Activated CD8-positive, alpha-beta T cell treated with anti-CD3 and anti-CD28 coated beads, Interleukin-2, amount 10 ng/mL, durations not matched to agents 7 days and 5 days (primary cell): ENCODE data around the gene FAF1. TPM values are rescaled to one million over a fixed set of nuclear protein-coding genes. Genes with fewer than 3 reads are reported as not detected.

Experiments
- ATAC-seq: fragments of 150-1000 bp; cut with Tn5 transposase; one replicate; pipeline ENCODE4 v1.10.0; 2021; ENCODE audit warnings: moderate library complexity
- CTCF ChIA-PET: fragments of 350-600 bp; sonication (Branson Sonifier 250); formaldehyde crosslinking; loops from one replicate; lab custom pipeline; 2021; ENCODE audit warnings: antibody characterized with exemption; lab: Charles Lee
- POLR2A ChIA-PET: fragments of 350-600 bp; sonication (Branson Sonifier 250); formaldehyde crosslinking; loops from one replicate; lab custom pipeline; 2021; ENCODE audit warnings: antibody characterized with exemption; lab: Charles Lee
- DNase-seq: peaks from one replicate; pipeline ENCODE4 v3.0.0-alpha.2; 2020
- H3K27ac Mint-ChIP-seq: one replicate; pipeline ENCODE4 v1.8.0; 2021; ENCODE audit warnings: mild to moderate bottlenecking, mixed read lengths
- H3K27me3 Mint-ChIP-seq: one replicate; pipeline ENCODE4 v1.8.0; 2021; ENCODE audit warnings: low read depth, mixed read lengths
- H3K36me3 Mint-ChIP-seq: one replicate; pipeline ENCODE4 v1.8.0; 2021; ENCODE audit warnings: low read depth, mixed read lengths
- H3K4me1 Mint-ChIP-seq: one replicate; pipeline ENCODE4 v1.8.0; 2021; ENCODE audit warnings: low read depth, mixed read lengths
- H3K4me3 Mint-ChIP-seq: one replicate; pipeline ENCODE4 v1.8.0; 2021; ENCODE audit warnings: mild to moderate bottlenecking, mixed read lengths
- H3K9me3 Mint-ChIP-seq: one replicate; pipeline ENCODE4 v1.8.0; 2022; ENCODE audit warnings: mixed read lengths; ENCODE audit not compliant: insufficient read depth
- total RNA-seq, 2 experiments: library from RNA; stranded (reverse); gene quantifications; one replicate each; pipeline ENCODE4 v1.2.3, GENCODE V29; 2021

FAF1 gene
- total RNA-seq, 2 experiments from 2014 or later: 95.6 to 104 TPM

GRCh38 chr1:50820545-50820944 lies 139.5 kb downstream of the FAF1 start:
- no peaks in the 10 kb centered on the region for H3K4me1 Mint-ChIP-seq
- no peaks in the 10 kb centered on the region for H3K27me3 Mint-ChIP-seq
- H3K4me3 Mint-ChIP-seq: no peak overlapping the region
- no peak overlapping the region for H3K27ac Mint-ChIP-seq
- H3K36me3 Mint-ChIP-seq: peaks cover 8% of the 10 kb centered on the region
- ATAC-seq (no peak), DNase-seq (no peak)
- ChIA-PET CTCF (no interaction called here), POLR2A (no interaction called here)
- H3K9me3 Mint-ChIP-seq: peaks cover 7% of the 10 kb centered on the region

- POLR2A ChIA-PET: no interaction called here
- CTCF ChIA-PET: no interaction called here
- no peak overlapping the region for H3K4me3 Mint-ChIP-seq
These were observed 147.7 kb downstream of the FAF1 start for GRCh38 chr1:50812346-50812745.

GRCh38 chr1:50808296-50808695 lies 151.8 kb downstream of the FAF1 start:
- Mint-ChIP-seq H3K9me3 (peaks cover 20% of the 10 kb centered on the region), H3K27ac (no peak overlapping the region), H3K4me1 (no peaks in the 10 kb centered on the region), H3K27me3 (no peaks in the 10 kb centered on the region), H3K36me3 (peaks cover 28% of the 10 kb centered on the region), H3K4me3 (no peak overlapping the region)
- DNase-seq (no peak), ATAC-seq (no peak)
- POLR2A ChIA-PET: no interaction called here
- CTCF ChIA-PET: no interaction called here

More at GRCh38 chr1:50812346-50812745, 147.7 kb downstream of the FAF1 start:
- Mint-ChIP-seq H3K36me3 (peaks cover 25% of the 10 kb centered on the region), H3K27ac (no peak overlapping the region), H3K27me3 (no peaks in the 10 kb centered on the region), H3K9me3 (peaks cover 19% of the 10 kb centered on the region), H3K4me1 (no peaks in the 10 kb centered on the region)
- ATAC-seq (no peak), DNase-seq (no peak)

- H3K36me3 Mint-ChIP-seq: peaks cover 11% of the 10 kb centered on the region
- DNase-seq (no peak), ATAC-seq (no peak)
- CTCF ChIA-PET: no interaction called here
- no peak overlapping the region for H3K4me3 Mint-ChIP-seq
- POLR2A ChIA-PET: no interaction called here
- H3K9me3 Mint-ChIP-seq: no peaks in the 10 kb centered on the region
- no peaks in the 10 kb centered on the region for H3K27me3 Mint-ChIP-seq
- H3K27ac Mint-ChIP-seq: no peak overlapping the region
- peaks cover 7% of the 10 kb centered on the region for H3K4me1 Mint-ChIP-seq
These were observed 163.8 kb downstream of the FAF1 start for GRCh38 chr1:50796272-50796671.

GRCh38 chr1:50793521-50793920 lies 166.5 kb downstream of the FAF1 start:
- CTCF ChIA-PET: no interaction called here
- POLR2A ChIA-PET: no interaction called here
- H3K27me3 Mint-ChIP-seq: no peaks in the 10 kb centered on the region
- peaks cover 7% of the 10 kb centered on the region for H3K4me1 Mint-ChIP-seq
- DNase-seq (no peak), ATAC-seq (no peak)
- peaks cover 8% of the 10 kb centered on the region for H3K36me3 Mint-ChIP-seq
- H3K4me3 Mint-ChIP-seq: no peak overlapping the region
- no peak overlapping the region for H3K27ac Mint-ChIP-seq
- H3K9me3 Mint-ChIP-seq: no peaks in the 10 kb centered on the region

- Mint-ChIP-seq H3K9me3 (no peaks in the 10 kb centered on the region), H3K36me3 (peaks cover 24% of the 10 kb centered on the region), H3K4me1 (peaks cover 7% of the 10 kb centered on the region), H3K4me3 (no peak overlapping the region), H3K27me3 (no peaks in the 10 kb centered on the region), H3K27ac (no peak overlapping the region)
- POLR2A ChIA-PET: no interaction called here
- no peak for ATAC-seq
- no peak for DNase-seq
- CTCF ChIA-PET: interaction anchor here (2.1 kb wide), 1 partner anchor 12 kb away, joined by 8 read pairs; no protein-coding TSS in a partner anchor
These were observed 172.8 kb downstream of the FAF1 start for GRCh38 chr1:50787266-50787665.

- ChIA-PET POLR2A (no interaction called here), CTCF (interaction anchor here (2.6 kb wide), 1 partner anchor 8 kb away, joined by 18 read pairs; no protein-coding TSS in a partner anchor)
- H3K36me3 Mint-ChIP-seq: peaks cover 39% of the 10 kb centered on the region
- H3K4me3 Mint-ChIP-seq: no peak overlapping the region
- no peak overlapping the region for H3K27ac Mint-ChIP-seq
- no peaks in the 10 kb centered on the region for H3K27me3 Mint-ChIP-seq
- DNase-seq (no peak), ATAC-seq (no peak)
- H3K4me1 Mint-ChIP-seq: peaks cover 9% of the 10 kb centered on the region
- H3K9me3 Mint-ChIP-seq: no peaks in the 10 kb centered on the region
These were observed 176.8 kb downstream of the FAF1 start for GRCh38 chr1:50783286-50783685.

- Mint-ChIP-seq H3K36me3 (peaks cover 30% of the 10 kb centered on the region), H3K4me3 (no peak overlapping the region), H3K4me1 (peaks cover 9% of the 10 kb centered on the region), H3K9me3 (no peaks in the 10 kb centered on the region), H3K27ac (no peak overlapping the region), H3K27me3 (no peaks in the 10 kb centered on the region)
- CTCF ChIA-PET: interaction anchor here (1.5 kb wide), 1 partner anchor 93 kb away, joined by 7 read pairs; no protein-coding TSS in a partner anchor
- DNase-seq (no peak), ATAC-seq (no peak)
- POLR2A ChIA-PET: no interaction called here
These were observed 179.3 kb downstream of the FAF1 start for GRCh38 chr1:50780797-50781196.

GRCh38 chr1:50779801-50780200 lies 180.3 kb downstream of the FAF1 start:
- DNase-seq (no peak), ATAC-seq (no peak)
- Mint-ChIP-seq H3K9me3 (no peaks in the 10 kb centered on the region), H3K36me3 (peaks cover 25% of the 10 kb centered on the region), H3K27me3 (no peaks in the 10 kb centered on the region), H3K4me3 (no peak overlapping the region), H3K27ac (no peak overlapping the region), H3K4me1 (peaks cover 9% of the 10 kb centered on the region)
- ChIA-PET POLR2A (no interaction called here), CTCF (interaction anchor here (0.5 to 1.5 kb wide), 3 partner anchors 9 to 517 kb away, joined by 3 to 7 read pairs (median 4); no protein-coding TSS in a partner anchor)

GRCh38 chr1:50775740-50776139 lies 184.3 kb downstream of the FAF1 start:
- peaks cover 15% of the 10 kb centered on the region for H3K36me3 Mint-ChIP-seq
- no peak for ATAC-seq
- POLR2A ChIA-PET: no interaction called here

GRCh38 chr1:50774759-50775351 lies 185.2 kb downstream of the FAF1 start:
- Mint-ChIP-seq H3K27ac (no peak overlapping the region), H3K4me1 (no peaks in the 10 kb centered on the region), H3K9me3 (no peaks in the 10 kb centered on the region), H3K36me3 (peaks cover 6% of the 10 kb centered on the region), H3K27me3 (no peaks in the 10 kb centered on the region), H3K4me3 (no peak overlapping the region)
- ChIA-PET CTCF (interaction anchor here (0.6 to 3.6 kb wide), 31 partner anchors 8 to 545 kb away, joined by 3 to 94 read pairs (median 4); partner anchors contain the start of genes FAF1 and RNF11), POLR2A (interaction anchor here (1.1 kb wide), 1 partner anchor 195 kb away, joined by 3 read pairs; the partner anchor contains the start of gene CDKN2C)
- ATAC-seq (peak; percentile 58), DNase-seq (no peak)

More at GRCh38 chr1:50775740-50776139, 184.3 kb downstream of the FAF1 start:
- H3K27me3 Mint-ChIP-seq: no peaks in the 10 kb centered on the region
- DNase-seq: no peak
- no peak overlapping the region for H3K27ac Mint-ChIP-seq
- CTCF ChIA-PET: interaction anchor here (0.9 to 3.6 kb wide), 12 partner anchors 8 to 544 kb away, joined by 3 to 94 read pairs (median 6); partner anchors contain the start of gene RNF11
- H3K9me3 Mint-ChIP-seq: no peaks in the 10 kb centered on the region
- H3K4me1 Mint-ChIP-seq: peaks cover 2% of the 10 kb centered on the region
- H3K4me3 Mint-ChIP-seq: no peak overlapping the region

GRCh38 chr1:50766688-50767087 lies 193.4 kb downstream of the FAF1 start:
- Mint-ChIP-seq H3K27ac (no peak overlapping the region), H3K27me3 (no peaks in the 10 kb centered on the region), H3K4me1 (peaks cover 18% of the 10 kb centered on the region), H3K36me3 (peaks cover 19% of the 10 kb centered on the region), H3K4me3 (no peak overlapping the region), H3K9me3 (no peaks in the 10 kb centered on the region)
- CTCF ChIA-PET: interaction anchor here (1.2 to 1.7 kb wide), 2 partner anchors 8 to 163 kb away, joined by 4 read pairs; no protein-coding TSS in a partner anchor
- no peak for DNase-seq
- POLR2A ChIA-PET: no interaction called here
- peak; percentile 33 for ATAC-seq
